ENCODE results near the gene CADM1.

The CADM1 gene

DNA sequence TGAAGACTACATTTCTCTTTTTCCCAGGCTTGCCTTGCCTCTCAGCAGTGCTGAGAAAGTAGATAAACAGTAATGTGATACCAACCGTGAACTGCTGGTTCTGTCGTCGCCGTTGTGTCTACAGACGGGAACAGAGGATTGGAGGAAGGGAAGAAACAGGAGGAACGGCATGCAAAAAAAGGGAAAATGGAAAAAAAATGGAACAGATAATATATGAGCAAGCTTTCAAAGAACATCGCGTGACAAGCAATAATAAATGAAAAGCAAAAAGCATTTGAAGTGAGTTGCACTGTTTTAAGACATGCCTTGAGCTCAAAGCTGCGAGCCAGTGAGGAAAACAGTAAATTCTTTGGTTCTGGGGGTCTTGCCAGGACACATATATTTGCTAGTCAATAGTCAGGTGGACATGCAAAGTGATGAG, 305.9 kb downstream of the CADM1 start:
- DNase-seq: no peak

DNA sequence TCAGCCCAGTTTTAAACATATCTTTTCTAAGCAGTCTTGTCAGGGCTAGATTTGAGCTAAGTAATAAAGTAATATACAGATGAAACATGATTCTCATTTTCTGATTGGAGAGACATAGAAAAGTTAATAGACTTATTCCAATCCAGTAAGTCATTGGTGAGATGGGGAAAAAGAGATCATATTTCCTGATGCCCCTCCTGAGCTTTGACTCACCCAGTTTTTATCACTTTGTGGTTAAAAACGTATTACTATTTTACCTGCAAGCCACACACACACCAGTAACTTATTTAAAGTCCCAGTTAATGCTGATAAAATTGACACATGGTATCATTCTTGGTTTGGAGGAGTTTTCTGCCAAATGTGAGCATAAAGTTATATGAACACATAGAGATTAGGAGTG, 306.8 kb downstream of the CADM1 start:
- DNase-seq: no peak

DNA sequence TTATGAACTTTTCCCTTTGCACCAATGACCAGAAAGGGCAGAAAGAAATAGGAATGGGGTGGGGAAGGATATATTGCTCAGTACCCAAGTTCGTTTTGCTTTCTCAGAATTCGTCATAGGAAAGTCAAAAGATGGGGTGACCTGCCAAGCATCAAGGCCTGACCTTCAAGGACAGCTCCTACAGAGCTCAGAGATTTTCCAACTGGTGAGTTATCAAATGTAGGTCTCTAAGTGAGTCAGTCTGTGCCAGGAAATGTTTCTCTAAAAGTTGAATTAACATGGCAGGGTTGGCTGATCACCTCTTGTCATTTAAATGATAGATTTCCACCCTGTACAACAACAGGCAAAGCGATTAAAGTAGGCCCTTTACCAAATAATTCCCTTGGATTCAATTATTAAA, 307.2 kb downstream of the CADM1 start:
- DNase-seq: no peak

DNA sequence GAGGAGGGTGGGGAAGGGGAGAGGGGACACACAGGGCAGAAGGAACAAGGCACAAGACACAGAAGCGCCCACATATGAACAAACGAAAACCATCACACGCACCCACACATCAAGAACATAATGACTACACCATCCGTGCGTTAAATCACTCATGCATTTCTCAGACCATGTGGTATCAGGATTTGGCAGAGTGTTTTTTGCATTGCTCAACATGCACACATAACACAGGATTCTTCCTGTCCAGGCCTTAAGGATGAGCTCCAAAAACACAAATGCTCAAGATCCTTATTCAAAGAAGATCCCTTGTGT, 309.5 kb downstream of the CADM1 start:
- no peak for DNase-seq

DNA sequence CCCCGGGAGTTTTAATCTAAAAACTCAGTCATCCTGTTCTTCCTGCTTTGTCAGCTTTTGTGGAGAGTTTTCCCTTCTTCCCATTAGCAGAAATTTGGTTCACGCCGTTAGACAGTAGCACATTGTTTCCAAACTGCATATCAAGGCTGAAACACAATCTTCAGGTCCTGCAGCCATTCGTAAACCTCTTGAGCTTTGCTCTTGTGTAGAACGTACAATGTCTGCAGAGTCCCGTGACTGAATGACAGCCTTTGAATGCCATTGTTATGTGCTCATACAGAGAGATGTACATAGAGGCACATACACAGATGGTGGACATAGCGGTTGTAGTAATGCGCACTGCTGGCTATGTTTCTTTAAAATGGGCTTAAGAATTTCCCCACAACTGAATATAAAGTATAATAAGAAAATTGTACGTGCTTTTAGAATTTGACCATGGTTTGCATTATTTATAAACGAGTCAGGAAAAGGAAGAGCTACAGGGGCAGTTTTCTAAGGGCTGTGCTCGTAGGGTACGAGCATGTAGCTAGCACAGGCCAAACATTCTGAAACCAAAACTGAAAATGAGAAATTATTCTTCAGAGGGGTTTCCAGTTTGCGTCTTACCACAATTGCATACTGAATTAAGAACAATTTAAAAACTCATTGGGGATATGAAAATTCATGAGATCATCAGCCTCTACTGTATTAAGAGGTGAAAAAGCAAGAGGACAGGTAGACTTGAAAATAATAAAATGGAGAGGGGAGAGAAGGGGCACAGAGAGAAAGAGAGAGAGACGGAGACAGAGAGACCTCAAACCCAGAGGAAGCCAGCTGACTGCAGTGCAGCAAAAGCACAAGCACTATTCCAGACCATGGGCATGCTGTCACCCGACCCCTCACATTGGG, 310.1 kb downstream of the CADM1 start:
- DNase-seq: peak; percentile 72

DNA sequence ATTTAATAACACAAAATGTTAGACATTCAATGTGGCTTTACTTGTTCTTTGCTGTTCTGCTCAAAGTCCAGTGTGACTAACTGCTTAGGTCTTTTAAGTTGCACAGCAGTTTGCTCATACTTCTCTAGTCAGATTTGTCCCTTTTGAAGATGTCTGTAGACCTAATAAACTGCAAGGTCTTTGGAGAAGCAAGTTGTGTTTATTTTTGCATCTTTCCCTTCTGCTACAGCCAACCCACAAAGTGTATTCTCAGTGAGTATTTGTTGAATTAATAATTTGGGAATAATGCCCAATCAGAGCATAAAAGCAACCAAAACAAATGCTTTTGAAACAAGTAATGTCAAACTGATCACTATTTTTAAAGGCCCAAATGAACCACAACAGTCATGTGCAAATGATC, 312.5 kb downstream of the CADM1 start:
- DNase-seq: no peak

DNA sequence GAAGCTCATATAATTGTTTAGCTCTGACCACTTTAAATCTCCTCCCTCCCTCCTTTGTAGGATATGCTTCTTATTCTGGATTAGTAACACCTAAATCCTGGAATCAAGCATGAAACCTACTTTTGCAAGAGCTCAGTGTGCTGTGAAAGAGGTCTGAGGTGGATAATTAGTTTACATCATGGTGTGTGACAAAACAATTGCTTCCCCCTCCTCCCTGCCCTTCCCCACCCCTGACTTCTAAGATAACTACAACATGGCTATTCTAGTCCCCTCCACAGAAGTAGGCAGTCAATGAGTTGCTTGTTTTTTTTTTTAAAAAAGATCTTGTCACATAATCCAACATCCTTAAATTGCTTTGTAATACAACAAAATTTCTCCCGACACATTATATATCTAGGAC, 314.0 kb downstream of the CADM1 start:
- DNase-seq: no peak

DNA sequence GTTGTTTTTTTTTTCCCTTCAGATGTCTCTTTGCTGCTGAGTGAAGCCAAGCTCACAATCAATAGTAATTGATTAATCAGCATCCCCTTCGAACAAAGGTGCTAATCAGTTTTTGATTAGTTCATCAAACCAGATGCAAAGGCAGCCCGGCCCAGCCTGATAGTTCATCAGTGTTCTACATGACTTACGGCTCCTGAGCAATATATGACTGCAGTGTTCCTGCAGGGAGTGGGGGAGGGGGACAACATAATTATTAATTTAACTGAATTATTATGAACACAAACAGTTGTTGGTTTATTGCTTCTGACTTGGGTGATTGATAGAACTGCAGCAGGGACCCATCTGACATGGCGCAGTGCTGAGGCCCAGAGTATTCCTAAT, 315.3 kb downstream of the CADM1 start:
- DNase-seq: no peak

DNA sequence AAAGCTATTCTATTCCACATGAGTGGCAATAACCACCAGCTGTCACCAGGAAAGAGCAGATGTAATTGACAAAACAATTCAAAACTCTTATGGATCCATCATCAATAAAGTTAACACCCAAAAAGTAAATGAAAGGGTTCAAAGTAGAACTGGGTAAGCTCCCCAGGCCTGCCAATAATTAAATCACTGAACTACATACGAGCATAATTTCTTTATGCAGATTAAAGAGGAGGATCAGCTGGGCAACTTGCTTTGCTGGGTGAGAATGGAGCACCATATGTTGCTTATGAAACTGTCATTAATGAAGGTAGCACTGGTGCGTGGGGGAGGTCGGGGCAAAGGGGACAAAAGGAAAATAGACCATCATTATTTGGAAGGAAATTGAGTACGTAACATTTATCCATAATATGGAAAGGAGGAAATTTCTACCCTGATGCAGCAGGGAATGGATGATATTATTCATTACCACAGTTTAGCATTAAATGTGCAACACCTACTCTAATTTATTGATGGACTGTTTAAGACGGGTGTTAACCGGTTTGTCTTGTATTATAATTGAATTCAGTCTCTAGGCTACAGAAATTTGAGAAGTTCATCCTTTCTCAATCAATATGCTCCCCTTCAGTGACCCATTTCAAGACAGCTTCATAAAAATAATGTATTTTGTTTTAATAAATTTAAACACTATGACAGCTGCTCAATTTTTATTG, 315.9 kb downstream of the CADM1 start:
- DNase-seq: no peak

DNA sequence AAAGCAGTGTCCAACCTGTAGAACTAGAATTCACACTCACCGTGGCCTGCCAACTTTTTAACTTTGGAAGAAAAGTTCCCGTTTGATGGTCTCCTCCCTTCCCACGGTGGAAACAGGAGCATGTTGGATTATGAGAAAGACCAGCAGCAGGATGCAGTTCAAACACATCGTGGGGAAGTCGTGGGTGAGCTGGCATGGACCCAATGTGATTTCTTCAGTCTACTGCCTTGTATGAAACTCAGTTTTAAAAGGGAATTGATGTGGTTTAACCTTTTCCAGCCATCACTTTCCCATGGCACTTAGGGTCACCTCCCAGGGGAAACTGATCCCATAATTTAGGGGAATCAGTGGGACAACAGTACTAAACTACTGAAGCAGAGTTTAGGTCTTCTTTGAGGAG, 318.3 kb downstream of the CADM1 start:
- no peak for DNase-seq

DNA sequence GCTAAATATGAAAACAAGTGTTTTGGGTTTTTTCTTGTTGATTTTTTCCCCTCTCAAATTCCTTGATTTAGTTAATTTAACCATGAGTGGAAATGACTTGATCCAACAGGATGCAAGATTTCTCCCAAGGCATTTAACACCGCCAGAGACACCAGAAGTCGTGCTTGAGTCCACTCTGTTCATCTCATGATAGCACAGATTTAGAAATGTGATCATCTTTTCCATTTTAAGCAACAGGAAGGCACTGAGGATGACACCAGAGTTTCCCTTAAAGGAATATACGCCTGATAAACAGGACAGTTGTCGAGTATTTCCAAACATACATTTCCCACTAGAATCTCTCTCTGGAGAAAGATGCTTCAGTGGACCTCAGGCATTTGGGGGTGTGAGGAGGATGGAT, 318.7 kb downstream of the CADM1 start:
- DNase-seq: no peak

DNA sequence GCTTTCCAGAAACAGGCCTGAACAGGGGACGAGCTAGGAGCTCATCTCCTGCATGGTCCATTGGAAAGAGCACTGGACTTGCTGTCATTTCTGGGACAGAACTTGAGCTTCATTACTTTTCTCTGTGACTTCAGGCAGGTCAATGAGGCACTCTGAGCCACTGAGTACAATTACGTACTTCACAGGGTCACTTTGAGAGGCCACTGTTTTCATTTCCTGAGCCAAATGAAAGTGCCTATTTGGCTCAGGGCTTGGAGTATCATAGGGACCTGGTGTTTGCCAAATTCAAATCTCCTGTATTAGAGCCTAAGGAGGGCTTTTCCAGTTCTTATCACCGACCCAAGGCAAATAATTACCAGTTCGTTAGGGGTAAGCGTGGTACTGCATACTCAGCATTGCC, 319.3 kb downstream of the CADM1 start:
- no peak for DNase-seq

DNA sequence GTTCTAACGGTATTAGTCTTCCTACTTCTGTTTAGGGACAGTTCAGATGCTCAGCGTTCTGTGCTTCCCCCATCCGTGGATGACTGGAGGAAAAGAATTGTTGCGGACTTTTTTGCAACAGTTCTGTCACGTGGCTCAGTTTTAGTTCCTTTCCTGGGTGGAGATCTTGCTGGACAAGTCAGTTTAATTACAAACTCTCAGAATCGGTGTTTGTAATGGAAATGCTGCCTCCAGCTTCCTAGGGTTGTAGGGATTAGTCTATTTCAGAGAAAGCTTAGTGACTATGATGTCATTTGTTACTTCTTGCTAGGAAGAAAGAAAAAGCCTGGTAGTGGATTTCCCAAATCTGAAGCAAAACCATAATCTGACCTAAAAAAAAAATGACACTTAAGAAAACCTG, 320.4 kb downstream of the CADM1 start:
- DNase-seq: no peak

DNA sequence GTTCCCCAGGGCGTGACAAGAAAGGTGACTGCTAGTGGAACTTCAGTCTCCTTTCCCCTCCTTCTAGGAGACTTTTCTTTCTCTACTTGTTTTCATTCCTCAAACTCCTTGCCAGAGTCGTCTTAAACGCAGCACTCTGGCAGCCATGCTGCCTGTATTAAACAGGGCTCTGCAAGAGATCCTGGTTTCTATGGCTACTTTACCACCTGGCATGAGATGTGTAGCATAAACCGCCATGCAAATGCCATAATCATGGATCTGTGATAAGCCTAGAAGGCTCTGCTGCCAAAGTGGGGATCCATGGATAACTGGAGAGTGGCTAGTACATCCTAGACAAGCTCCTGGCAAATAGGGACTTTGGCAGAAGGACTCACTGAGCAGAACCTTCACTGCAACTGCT, 321.1 kb downstream of the CADM1 start:
- DNase-seq: no peak

DNA sequence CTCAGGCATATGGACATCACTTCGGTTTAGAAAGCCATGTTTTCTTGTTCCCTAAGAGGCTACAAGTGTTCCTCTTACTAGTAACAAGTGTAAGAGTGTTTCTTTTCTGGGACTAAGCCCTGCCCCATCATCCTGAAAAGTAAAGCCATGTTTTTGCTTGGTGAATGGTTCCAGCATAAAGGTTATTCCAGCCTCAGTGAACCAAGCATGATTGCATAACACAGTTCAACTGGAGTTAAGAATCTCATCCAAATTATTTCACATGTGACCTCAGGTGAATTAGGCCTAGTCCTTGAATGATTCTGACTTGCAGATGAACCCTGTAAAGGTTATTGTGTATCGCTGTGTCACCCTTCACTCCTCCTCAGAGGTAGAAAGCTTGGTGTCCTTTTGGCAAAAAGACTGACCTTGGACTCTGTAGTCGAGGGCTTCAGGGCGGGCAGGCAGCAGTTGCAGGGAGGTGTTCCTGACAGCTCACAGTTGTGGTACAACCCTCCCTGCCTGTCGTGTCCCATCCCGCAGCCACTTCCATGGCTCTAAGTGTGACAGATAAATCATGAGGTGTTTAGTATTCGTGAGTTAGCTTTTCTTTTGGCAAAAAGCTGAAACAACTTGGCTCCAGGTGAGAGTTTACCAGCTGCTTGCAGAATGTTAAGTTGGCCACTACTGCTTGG, 321.8 kb downstream of the CADM1 start:
- DNase-seq: no peak

DNA sequence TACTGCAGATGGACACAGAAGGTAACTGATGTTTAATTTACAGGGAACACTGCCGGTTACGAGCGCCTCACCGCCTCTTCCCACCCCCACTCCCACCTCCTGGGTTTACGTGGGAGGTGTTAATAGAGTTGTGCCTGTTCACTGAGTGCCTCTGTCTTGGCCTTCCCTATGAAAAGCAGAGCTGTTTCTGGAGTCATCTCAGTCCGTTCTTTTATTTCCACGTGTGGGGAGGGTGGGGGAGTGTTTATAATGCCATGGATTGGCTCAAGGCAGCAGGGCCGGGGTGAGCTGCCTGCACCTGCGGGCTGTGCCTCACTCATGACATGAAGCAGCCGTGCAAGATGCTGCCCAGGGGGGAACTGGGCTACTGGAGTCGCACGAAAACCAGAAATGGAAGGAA, 322.7 kb downstream of the CADM1 start:
- DNase-seq: no peak

DNA sequence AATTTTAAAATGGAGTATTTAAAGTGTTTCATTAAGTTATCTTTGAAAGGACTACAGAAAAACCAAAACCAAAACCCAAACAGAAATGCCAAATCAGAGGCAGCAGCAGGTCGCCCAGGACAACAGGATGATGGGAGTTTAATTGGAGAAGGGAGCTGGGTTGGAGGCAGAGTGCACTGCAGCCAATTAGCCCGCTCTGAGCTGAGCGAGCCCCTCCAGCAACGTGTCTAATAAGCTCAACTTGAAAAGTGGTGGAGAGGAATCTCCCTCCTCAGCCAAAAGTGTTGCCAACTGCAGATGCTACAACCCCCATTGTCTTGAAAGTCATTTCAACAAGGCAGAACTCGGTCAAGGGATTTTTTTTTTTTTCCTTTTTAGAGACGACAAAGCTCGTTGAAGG, 323.9 kb downstream of the CADM1 start:
- no peak for DNase-seq

DNA sequence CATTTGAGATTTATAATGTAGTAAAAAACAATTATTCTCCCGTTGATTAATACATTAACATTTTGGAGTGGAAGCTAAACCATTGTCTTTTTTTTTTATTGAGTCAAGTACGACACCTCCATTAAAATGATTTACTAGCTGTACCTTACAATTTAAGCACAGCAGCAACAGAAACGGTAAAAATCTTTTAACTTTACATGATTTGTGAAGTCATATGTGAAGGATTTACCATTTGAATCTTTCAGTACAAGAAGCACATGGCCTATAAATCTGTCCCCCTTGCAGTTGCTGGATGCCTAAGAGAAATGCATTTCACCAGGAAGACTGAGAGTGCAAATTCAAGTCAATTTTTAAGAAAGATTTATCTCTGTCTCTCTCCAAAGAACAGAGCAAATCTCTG, 324.6 kb downstream of the CADM1 start:
- no peak for DNase-seq

DNA sequence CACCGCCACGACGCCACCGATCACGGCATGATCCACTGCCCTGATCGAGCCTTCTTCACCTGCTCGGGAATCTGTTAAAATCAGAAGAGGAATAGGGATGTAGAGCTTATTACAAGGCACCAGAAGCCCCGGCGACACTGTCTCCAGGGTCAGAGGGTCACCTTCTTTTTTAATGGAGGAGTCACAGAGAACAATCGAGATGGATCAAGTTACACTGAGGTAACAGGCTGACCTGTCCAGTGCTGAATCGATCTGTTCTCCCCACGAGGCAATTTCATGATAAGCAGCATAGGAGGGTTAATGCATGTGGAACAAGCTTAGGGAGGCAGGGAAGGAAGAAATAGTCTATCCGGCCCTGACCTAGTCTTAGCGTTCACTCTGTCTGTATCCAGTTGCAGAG, 325.5 kb downstream of the CADM1 start:
- no peak for DNase-seq

DNA sequence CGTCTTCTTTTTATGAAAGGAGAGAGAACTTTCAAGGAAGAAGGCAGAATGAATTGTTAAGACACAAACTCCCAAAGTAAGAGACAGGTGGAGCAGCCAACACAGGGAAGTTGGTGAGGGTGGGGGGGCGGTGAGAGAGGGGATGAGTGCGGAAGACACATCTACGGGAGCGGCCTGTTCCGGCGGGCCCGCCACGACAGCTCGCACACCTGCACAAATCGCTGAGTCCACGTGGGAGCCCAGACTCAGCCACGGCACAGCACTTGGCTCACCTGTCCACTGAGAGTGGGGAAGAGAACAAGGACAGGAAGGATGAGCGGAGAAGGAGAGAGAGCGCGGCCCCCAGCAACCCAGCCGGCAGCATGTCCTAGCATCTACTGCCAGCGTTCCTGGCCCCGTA, 331.1 kb downstream of the CADM1 start:
- DNase-seq: no peak

DNA sequence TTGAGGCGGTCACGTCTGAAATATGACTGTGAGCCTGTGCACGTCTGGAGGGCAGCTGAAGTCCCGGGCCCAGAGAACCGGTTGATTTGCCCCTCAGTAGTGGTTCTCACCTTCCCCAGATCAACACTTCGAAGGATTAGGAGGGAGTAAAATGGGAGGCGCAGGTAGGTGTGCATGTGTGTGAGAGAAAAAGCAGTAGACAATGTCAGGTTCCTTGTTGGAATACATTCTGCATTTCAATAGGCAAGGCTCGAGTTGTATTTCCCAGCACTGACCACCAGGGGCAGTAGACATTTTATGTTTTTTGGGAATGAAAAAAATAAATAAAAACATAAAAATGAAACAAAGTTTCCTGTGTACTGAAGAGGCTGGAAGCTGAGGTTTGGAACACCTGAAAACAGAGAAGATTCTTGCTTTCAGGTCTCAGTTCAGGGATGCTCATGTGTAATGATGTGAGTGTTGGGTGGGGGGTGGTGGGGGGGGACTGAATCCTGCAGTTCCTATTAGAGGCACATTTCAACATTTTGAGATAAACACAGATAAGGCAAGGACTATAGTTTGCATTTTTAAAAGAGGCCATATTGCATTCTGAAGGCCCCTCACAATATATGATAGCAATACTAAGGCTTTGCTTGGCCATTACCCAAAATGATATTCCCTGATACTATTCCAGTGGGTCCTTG, 333.9 kb downstream of the CADM1 start:
- peak; percentile 28 for DNase-seq

DNA sequence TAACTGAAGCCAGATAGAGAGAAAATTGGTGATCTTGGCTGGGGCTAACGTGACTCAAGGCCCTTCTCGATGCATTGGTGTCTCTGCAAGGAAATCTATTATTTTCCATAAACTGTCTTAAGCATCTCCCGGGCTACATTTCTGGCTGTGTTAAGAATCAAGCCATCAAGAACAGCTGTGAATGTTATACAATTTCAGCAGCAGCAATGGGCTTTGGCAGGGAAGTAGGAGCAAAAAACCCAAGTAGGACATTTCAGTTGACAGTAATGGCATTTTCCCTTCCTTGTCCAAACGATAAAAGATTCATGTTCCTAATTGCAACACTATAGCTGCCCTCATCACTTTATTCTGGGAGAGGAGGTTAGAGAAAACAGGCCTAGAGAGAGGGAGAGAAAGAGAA, 335.0 kb downstream of the CADM1 start:
- DNase-seq: no peak

DNA sequence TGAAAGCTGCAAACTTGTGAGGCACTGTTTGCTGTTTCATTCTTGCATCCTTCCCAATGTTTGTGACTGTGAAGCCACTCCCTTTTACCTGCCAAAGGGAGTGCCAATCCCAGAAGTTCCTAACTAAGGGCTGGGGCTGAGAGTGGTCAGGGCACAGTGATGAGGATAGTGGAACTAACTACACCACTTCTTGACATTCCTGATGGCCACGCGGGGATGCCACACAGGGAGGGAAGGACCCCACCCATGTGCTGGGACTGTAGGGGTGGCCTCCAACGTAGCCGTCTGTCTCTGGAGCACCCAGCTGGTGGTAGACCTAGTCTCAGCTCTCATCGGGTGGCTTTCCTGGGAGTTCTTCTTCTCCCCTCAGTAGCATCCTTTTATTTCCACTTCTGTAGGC, 335.5 kb downstream of the CADM1 start:
- no peak for DNase-seq

DNA sequence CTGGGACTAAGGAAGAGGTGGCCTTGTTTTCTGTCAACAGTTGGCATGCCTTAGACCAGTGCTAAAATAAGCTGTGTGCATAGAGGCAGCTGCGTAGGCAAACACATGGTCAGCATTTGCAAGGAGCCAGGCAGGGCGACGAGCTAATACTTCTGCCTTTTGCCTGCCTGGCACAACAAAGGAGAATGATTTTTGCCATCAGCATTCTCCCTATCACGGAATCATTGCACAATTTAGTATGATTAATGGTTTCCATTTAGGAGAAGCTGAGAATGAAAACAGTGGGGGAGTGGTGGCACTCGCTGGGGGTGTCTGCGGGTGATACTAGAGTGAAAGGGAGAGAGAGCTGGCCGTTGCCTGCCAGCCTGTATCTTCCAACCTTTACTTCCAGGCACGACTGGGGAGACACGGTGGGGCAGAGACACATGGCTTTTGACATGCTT, 336.0 kb downstream of the CADM1 start:
- DNase-seq: peak; percentile 29
